H54 (cell line): ENCODE results near the gene EFNA3.
"Not testable (repeated sequence)": the region's sequence is repeated elsewhere in the genome, so short reads cannot be mapped to it uniquely, and the experiment has no call there.

ENCODE experiments used
- DNase-seq: peaks from one replicate; pipeline ENCODE4 v3.0.0; 2011; ENCODE audit warnings: low spot score, mixed read lengths; ENCODE audit not compliant: insufficient read length
- FAIRE-seq: peaks from 3 replicates; lab custom pipeline; 2011; peaks lifted over from hg19 to GRCh38; lab: Jason Lieb, UNC
- POLR2A ChIP-seq: IDR thresholded peaks from 2 replicates; pipeline ENCODE4 v1.6.1; 2011; ENCODE audit warnings: low read depth, mild to moderate bottlenecking, low read length

EFNA3 gene

DNA sequence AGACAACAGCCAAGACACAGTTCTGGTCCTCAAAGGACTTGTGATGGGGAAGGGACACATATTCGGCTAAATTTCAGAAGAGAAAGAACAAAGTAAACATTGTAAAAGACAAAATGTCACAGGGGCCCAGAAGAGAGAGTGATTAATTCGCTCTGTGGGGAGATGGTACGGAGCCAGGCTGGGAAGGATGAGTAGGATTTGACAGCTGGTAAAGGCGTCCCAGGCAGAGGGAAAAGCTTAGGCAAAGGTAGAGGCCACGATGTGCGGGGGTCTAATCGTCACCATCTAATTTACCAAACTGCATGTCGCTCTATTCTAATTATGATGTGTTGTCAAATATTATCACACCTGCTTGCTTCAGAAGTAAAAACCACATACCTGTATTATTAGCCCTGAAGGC lies 31.7 kb downstream of the EFNA3 start:
- FAIRE-seq, result no peak
- no peak for DNase-seq
- no peak for TF ChIP-seq POLR2A

DNA sequence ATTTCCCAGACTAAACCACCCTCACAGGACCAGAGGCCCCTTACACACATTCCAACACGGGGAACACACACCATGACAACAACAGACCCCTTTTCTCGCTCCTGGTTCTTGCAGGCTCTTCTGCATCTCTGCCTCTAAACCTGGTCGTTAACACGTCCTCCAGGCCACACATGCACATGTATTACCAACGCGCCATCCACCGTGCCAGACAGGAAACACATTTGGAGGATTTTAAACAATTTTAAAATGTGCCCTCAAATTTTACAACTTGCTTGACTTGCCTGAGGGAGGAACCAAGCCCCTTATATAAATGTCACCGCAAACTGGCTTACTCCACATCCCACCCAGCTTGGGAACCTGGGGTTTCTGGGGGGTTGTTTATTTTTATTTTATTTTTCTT lies 32.2 kb downstream of the EFNA3 start:
- FAIRE-seq (no peak), DNase-seq (no peak)
- TF ChIP-seq POLR2A, result no peak

DNA sequence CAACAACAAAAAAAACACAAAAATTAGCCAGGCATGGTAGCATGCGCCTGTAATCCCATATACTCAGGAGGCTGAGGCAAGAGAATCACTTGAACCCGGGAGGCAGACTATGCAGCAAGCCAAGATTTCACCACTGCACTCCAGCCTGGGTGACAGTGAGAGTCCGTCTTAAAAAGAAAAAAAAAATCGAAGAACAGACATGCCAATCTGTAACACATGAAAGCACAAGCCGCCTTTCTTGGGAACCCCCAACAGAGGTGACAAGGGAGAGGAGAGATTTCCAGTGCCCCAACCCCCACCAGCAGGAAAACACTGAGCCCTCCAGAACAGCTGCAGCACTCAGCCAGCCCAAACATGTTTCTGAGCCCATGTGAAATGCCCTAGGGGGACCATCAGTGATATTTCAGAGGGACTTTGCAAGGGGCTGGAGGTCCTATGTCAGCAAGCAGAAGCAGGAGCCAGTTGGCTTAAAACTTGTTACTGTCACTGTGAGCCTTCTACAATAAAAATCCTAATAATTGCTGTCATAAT lies 34.9 kb downstream of the EFNA3 start:
- FAIRE-seq, result no peak
- TF ChIP-seq POLR2A, result no peak
- no peak for DNase-seq

DNA sequence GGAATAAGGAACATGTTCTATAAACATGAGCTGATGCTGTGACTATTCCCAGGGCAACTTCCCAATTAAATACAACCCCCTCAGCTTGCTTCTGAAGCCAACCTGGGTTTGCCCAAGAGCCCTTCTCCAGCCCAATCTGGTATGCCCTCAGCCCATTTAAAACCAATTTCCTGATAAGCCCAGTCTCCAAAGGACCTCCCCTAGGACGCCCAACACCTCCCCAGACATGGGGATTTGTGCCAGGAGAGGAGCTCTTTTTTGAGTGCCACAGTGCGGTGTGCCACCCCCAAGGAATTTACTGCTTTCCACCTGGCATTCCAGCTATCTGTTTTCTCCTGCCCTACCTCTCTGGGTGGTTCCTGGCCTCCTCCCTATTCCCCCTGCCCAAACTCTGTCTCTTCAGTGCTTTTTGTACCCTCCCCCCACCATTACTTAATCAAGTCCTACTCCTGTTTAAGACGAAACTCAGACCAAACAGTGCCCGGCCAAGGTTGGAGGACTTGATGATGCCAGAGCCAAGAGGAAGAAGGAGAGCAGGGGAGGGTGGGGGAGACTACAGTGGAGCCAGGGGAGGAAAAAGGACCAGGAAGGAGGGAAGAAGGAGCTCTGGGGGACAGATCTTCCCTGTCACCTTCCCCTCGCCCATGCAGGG lies 37.6 kb downstream of the EFNA3 start:
- DNase-seq (no peak), FAIRE-seq (no peak)
- no peak for TF ChIP-seq POLR2A

DNA sequence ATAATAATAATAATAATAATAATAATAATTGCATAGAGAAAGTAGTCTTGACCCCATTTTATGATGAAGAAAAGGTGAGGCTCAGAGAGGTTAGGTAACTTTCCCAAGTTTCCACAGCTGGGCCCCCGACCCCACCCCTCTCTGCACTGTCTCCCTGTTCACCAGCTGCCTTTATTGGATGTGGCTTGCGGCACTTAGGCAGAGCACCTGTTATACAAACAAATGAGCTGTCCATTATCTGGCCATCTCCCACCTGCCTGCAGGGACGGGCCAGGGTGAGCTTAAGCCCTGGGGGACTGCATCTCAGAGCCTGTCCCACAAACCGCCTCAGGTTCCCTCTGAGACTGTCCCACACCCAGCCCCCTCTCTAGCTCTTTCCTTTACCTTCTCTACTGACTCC lies 39.0 kb downstream of the EFNA3 start:
- FAIRE-seq (no peak), DNase-seq (no peak)

DNA sequence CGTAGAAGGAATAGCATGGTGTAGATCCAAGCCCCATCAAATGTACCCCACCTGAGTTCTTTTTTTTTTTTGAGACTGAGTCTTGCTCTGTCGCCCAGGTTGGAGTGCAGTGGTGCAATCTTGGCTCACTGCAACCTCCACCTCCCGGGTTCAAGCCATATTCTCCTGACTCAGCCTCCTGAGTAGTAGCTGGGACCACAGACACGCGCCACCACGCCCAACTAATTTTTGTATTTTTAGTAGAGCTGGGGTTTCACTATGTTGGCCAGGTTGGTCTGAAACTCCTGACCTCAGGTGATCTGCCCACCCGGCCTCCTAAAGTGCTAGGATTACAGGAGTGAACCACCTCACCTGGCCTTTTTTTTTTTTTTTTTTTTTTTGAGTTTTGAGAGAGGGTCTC lies 39.5 kb downstream of the EFNA3 start:
- DNase-seq, FAIRE-seq: not testable (repeated sequence)

More for the DNA sequence above, 39.0 kb downstream of the EFNA3 start:
- TF ChIP-seq POLR2A, result no peak

DNA sequence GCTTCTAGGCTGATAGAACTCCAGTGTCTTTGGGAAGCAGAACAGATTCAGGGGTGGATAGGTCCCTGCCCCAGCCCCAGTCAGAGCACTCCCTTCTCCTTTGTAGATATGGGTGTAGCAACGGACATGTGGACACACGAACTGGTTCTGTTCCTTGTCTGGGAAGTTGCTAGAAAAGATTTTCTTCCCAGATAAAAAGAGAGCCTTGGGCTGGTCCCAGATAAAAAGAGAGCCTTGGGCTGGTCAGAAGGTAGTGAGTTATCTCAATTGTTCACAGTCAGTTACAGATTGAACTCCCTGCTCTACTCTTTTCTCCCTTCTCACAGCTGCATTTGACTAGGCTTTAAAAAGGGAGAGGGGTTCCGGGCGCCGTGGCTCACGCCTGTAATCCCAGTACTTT lies 41.6 kb downstream of the EFNA3 start:
- FAIRE-seq, result no peak
- TF ChIP-seq POLR2A, result no peak
- DNase-seq, result no peak

DNA sequence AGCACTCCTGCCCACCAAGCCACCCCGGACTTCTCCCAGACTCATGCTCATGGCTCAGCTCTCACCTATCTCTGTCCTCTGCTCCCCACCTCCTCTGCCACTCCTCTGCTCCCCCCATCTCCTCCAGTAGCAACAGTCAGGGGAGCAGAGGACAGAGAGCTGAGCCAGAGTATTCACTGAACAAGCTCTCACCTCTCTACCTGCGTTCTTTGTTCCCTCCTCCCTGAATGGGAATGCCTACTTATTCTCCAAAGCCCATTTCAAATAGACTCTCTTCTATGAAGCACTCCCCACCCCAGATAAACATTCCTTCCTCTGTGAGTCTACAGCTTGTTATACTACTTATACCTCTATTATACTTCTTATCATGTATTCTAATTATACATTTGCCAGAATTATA lies 42.6 kb downstream of the EFNA3 start:
- FAIRE-seq (no peak), DNase-seq (no peak)
- TF ChIP-seq POLR2A, result no peak

DNA sequence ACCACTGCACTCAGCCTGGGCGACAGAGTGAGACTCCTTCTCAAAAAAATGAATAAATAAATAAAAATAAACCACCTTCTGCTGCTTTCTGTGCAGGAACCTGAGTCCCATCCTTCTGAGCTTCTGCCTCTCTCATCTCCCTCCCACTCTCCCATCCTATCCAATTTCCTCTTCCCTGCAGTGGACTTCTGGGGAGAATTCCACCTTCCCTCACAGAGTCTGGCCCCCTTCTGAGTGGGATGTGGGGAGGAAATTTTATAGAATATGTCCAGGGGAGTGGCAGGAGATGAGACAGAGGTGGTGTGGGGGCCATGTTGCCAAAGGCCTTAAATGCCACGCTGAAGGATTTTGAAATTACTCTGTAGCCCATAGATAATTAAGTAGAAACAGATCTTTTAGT lies 43.7 kb downstream of the EFNA3 start:
- no peak for TF ChIP-seq POLR2A
- DNase-seq (no peak), FAIRE-seq (no peak)

DNA sequence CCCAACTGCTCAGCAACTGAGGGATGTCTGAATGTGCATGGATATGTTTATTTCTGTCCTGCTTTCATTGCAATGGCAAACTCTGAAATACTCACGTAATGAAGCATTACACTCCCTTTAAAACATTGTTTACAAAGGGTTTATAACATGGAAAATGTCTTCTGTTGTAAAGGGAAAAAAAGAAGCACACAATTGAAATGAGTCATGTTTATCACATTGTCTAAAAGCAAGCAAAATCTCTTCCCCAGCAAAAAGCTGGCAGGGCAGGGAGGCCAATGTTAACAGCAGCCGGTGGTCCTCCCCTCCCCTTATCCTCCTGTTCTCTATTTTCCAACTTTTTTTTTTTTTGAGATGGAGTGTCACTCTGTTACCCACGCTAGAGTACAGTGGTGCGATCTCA lies 45.2 kb downstream of the EFNA3 start:
- DNase-seq (no peak), FAIRE-seq (no peak)
- TF ChIP-seq POLR2A, result no peak

DNA sequence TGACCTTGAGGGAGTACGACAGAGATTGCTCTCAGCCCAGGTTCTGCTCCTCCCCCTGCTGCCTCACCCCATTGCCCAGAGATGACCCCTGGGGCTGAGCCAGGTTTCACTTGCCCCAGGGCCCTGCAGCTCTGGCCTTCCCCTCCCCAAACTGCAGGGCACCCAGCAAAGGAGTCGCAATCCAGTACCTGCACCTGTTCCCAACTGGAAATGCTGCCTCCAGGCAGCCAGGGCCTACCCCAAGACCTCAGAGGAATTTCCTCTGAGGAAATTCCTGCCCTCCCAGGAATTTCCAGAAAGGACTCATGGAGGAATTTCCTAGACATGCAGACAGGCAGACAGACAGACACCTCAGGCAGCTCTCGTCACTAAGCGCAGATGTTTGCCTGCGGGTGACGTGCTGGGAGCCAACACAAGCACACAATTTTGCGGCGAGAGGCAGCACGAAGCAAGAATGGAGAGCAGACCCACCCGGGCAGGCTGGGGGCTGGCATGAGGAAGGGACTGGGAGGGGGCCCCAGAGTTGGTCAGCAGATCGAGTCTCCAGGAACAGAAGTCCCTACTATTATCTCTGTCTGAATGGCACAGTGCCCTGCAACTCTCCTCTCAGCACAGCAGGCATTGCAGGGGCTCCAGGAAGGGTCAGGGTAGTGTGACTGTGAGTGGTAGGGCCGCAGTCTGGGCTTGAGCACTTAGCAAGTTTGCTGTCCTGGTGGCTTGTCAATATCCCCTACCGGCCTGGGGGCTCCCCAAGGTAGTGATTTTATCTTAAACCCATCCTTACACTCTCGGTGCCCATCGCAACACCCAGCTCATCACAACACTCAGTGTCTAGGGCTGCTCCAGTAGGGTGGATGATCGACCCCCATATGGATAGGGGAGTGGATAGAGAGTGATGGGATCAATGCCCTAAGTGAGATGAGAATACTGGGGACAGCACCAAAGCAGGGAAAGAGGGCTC lies 46.1 kb downstream of the EFNA3 start:
- DNase-seq, result no peak
- no peak for TF ChIP-seq POLR2A
- FAIRE-seq, result no peak

DNA sequence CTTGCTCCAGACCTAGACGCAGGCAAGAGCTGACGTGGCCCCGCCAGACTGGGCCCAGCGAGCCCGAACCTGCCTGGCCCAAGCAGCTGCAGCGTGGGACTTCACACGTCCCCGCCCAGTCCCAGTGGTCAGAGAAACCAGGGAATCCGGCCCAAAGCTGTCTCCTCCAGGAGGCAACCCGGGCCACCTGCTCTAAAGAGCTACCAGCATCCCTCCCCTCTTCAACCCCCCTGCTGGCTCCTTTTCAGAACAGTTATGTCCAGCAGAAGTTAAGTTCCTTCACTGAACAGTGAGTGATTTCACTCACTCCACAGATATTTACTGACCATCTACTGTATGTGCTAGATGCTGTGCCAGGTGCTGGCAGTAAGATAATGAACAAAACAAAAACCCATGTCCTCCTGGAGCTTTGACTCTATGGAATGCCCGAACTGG lies 46.9 kb downstream of the EFNA3 start:
- FAIRE-seq, result no peak
- TF ChIP-seq POLR2A, result no peak

DNA sequence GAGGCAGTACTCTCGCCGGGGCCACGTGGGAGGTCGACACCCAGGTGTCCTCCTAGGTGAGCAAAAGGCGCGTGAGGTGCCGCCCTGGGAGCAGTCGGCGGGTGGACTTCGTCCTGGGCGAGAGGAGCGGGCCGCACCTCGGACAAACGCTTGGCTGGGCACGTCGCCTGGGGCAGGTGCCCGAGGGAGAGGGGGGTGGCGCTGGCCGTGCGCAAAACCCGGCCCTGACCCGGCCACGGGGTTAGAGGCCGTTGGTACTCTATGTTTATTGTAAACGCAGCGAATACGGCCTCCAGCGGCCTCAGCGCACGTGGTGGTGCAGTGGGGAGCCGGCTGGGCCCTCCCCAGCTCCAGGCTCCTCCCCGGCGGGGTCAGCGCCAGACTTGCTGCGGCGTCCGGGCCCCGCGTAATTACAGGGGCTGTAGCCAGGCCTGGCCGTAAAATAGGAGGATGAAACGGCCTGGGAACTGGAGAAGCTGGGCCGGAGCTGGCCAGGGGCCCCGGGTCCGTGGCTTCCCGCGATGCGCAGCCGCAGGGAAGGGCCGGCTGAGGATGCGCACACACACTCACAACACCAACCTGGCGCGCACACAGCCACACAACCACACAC lies 47.4 kb downstream of the EFNA3 start:
- no peak for DNase-seq
- FAIRE-seq, result no peak
- TF ChIP-seq POLR2A, result no peak

More for the DNA sequence above, 46.9 kb downstream of the EFNA3 start:
- DNase-seq, result no peak

DNA sequence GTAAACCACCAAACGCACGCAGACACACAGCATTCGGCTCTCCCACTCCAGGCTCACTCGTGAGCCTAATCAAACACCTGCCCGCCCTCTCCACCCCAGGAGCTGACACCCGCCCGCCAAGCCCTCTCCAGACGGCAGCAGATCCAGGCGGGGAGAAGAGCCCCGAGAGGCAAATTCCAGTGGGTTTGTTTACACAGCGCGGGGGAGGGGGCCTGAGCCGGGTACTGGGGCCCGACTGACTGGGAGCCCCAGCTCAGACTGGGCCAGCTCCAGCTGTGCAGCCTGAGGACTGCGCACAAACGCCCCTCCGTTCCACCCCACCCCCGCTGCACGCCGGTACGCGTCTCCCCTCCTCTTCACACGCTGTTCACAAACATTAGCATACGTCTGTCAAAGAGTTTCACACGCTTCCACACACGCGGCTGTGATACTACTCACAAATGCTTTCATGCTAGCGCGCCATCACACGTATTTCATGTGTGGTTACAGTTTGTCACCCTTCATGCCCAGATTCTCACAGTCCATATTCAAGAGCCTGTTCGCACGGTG lies 48.0 kb downstream of the EFNA3 start:
- DNase-seq (no peak), FAIRE-seq (no peak)
- TF ChIP-seq POLR2A, result no peak
